Vagina (tissue), 2 donors: Measurements from ENCODE around the gene TUBA3E.

Source experiments
- CTCF ChIP-seq, 3 experiments: fragments of 450-650 bp in 2 of 3; fragments of 200-600 bp in 1 of 3; sonication (generic) in 1 of 3; IDR thresholded peaks; one replicate each; pipeline ENCODE4 v1.5.1; 2017 to 2019; ENCODE audit warnings: antibody characterized with exemption in 3 of 3, mild to moderate bottlenecking in 2 of 3, moderate library complexity in 2 of 3
- POLR2A ChIP-seq, 2 donors: fragments of 450-650 bp; IDR thresholded peaks; one replicate each; pipeline ENCODE4 v1.6.1; 2017; ENCODE audit warnings: antibody characterized with exemption in 2 of 2, mild to moderate bottlenecking in 2 of 2, moderate library complexity in 2 of 2

DNA sequence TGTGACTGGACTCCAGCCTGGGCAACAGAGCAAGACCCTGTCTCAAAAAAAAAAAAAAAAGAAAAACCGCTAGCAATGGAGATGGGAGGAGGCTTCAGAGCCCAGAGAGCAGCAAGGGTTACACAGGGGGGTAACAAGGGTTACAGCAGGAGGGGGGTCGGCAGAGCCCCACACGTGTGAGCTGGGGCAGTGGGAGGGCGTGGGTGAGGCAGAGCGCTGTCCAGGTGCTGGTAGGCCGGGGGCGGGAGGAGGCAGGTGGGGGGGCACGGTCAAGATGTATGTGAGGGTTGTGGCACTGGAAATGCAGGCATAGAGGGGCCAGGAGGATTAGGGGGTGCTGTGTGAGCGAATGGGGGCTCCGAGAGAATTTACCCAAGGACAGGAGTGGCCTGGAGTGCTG lies 12.8 kb downstream of the TUBA3E start:
- TF ChIP-seq CTCF (IDR thresholded peaks at IDR 0.05), result no peak
- TF ChIP-seq POLR2A (IDR thresholded peaks at IDR 0.05), result no peak
